ENCODE measurements around the gene IFTAP. TPM values are rescaled to one million over a fixed set of nuclear protein-coding genes. Genes with fewer than 3 reads are reported as not detected.

Gene IFTAP
- total and polyA plus RNA-seq, 2 of the 13 experiments (the other 11 are each of a cell fraction or from before 2014, with no cell fraction given) = 11.3 to 29.4 TPM

GRCh38 chr11:36567694-36568093 is 26.6 kb upstream of the IFTAP start, which contains the start of gene RAG1:
Gene RAG1 (plus strand): TSS chr11:36568007. CDS start chr11:36573305, 5,298 bp downstream.
- Histone ChIP-seq H3K79me2 (ENCODE audit: insufficient read depth, low read length) (no peaks in the 10 kb centered on the region), H3K4me1 (ENCODE audit: insufficient read depth, low read length) (no peaks in the 10 kb centered on the region), H3K9me3 (ENCODE audit: low read length) (no peaks in the 10 kb centered on the region), H3K27ac (ENCODE audit: extremely low read length, insufficient read depth, low read length) (no peak within 1 kb of the TSS), H3K4me3 (replicated peaks in 1 of 3; ENCODE audit: insufficient read depth in 1 of 3, low read depth in 2 of 3, low read length in 3 of 3) (no peak within 1 kb of the TSS), H3K36me3 (replicated peaks in 1 of 2; ENCODE audit: control insufficient read depth in 1 of 2, insufficient read depth in 2 of 2, low read length in 2 of 2) (no peaks in the 10 kb centered on the region), H3K9ac (ENCODE audit: insufficient read depth, low read depth, low read length) (no peak within 1 kb of the TSS), H4K20me1 (ENCODE audit: insufficient read depth, low read length) (no peaks in the 10 kb centered on the region), H2AFZ (ENCODE audit: low read length) (no peak within 1 kb of the TSS), H3K4me2 (ENCODE audit: low read depth, low read length) (no peak within 1 kb of the TSS), H3K27me3 (ENCODE audit: control insufficient read depth in 1 of 2, insufficient read depth in 2 of 2, low read length in 2 of 2) (peaks cover 0 to 9% of the 10 kb centered on the region in 2 experiments; a peak in 3 of 5 replicates)
- no peak for FAIRE-seq
- ATAC-seq = no peak
- no TSS peak for BruUV-seq (replicated peaks)
- intact Hi-C loops (cut with micrococcal nuclease; ENCODE audit: unreplicated experiment) = no loop called here
- DNase-seq (ENCODE audit: low spot score) = no peak
- POLR2A ChIA-PET = no interaction called here
- CTCF ChIA-PET (ENCODE audit: low intra/inter-chr PET ratio, low total read pairs) = no interaction called here
- in situ Hi-C loops (cut with HindIII; ENCODE audit: extremely low pct_ligation_motif_present, low pct_unique_long_range_greater_than_20kb) = no loop called here
- TF ChIP-seq SALL2 (CRISPR knock-in tag; IDR thresholded peaks at IDR 0.05) = no peak
- no peak for TF ChIP-seq SNAPC2 (CRISPR knock-in tag; IDR thresholded peaks at IDR 0.05)
- no peak for TF ChIP-seq ZNF639 (CRISPR knock-in tag; conservative IDR thresholded peaks at IDR 0.05)
- TF ChIP-seq MAZ (IDR thresholded peaks at IDR 0.05; ENCODE audit: borderline replicate concordance, low read depth, low read length) = no peak
- no peak for TF ChIP-seq MAZ (CRISPR knock-in tag; IDR thresholded peaks at IDR 0.05; ENCODE audit: low read depth)
- TF ChIP-seq TGIF2 (CRISPR knock-in tag; IDR thresholded peaks at IDR 0.05) = no peak
- no peak for TF ChIP-seq IRF2 (CRISPR knock-in tag; IDR thresholded peaks at IDR 0.05)
- TF ChIP-seq ZBTB7A (CRISPR knock-in tag; IDR thresholded peaks at IDR 0.05) = no peak
- TF ChIP-seq TEAD2 (CRISPR knock-in tag; IDR thresholded peaks at IDR 0.05) = no peak
- TF ChIP-seq, protein P1, sequence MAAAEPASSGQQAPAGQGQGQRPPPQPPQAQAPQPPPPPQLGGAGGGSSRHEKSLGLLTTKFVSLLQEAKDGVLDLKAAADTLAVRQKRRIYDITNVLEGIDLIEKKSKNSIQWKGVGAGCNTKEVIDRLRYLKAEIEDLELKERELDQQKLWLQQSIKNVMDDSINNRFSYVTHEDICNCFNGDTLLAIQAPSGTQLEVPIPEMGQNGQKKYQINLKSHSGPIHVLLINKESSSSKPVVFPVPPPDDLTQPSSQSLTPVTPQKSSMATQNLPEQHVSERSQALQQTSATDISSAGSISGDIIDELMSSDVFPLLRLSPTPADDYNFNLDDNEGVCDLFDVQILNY (CRISPR knock-in tag; conservative IDR thresholded peaks at IDR 0.05) = no peak
- no peak for TF ChIP-seq HDAC2 (CRISPR knock-in tag; IDR thresholded peaks at IDR 0.05)
- 0% methylated on average over 1 of the region's 1 CpG for WGBS (ENCODE audit: low lambda C conversion rate)

Measured in HepG2 (cell line).